Effector CD4-positive, alpha-beta T cell (primary cell): ENCODE results near the gene PSG11. TPM values are rescaled to one million over a fixed set of nuclear protein-coding genes. Genes with fewer than 3 reads are reported as not detected.
"Not testable (repeated sequence)": the region's sequence is repeated elsewhere in the genome, so short reads cannot be mapped to it uniquely, and the experiment has no call there.

ENCODE experiments used
- DNase-seq: peaks from one replicate; pipeline ENCODE4 v3.0.0-alpha.2; 2020
- total RNA-seq: gene quantifications from one replicate; lab custom pipeline; 2026; lab: John Stamatoyannopoulos, UW

The PSG11 gene
- not detected for total RNA-seq

DNA sequence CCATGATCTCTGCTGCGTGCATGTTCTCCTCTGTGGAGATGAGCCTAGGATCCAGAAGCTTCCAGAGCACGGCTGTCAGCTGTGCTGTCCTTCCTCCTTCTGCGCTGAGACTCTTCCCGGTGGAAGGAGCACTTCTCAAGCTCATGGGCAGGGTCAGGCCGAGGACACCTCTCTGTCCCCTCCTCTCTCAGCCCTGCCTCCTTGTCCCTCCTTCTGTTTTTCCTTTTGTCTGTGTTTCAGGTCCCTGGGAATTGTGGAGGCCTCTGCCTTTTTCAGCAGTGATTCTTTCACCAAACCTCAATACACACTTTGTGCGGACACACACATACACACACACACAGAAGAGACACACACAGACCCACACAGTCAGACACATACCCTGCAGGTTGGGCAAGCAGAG lies at the start of gene PSG11:
PSG11 (minus strand) TSS at position 101 of the 400 bp plus-strand sequence; CDS start at position 4, 97 bp downstream.
- not testable (repeated sequence) for DNase-seq

DNA sequence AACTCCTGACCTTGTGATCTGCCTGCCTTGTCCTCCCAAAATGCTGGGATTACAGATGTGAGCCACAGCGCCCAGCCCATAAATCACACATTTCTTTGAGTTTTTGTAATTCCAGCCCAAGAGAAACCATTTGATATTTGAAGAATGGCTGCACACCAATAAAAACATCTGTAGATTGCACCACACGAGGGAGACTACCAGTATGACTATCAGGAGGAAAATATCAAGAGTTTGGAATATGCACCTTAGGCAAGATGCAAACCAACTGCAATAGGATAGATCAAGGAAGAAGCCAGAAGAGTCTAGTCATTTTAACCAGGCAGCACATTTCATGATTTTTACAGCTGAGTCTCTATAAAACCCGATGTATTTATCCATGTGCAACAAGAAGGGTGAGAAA lies 36.1 kb upstream of the PSG11 start:
- DNase-seq, result not testable (repeated sequence)

DNA sequence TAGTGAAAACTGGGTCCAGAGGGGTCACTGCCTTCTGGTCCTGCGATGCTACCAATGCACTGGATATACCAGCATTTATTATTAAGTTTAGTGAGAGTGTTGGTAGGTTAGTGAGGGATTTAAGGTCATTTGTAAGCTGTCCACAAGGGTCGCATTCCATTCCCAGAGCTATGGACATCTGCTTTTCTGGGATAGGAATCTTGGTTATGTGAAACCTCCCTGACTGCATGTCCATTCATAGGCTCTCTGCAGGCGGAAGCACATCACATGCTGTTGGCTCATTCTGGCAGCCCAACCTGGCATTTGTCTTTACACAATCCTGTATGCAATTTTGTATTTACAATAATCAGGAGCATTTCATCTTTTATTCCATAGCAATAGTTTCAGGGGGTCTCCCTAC lies 35.1 kb upstream of the PSG11 start:
- DNase-seq, result not testable (repeated sequence)

DNA sequence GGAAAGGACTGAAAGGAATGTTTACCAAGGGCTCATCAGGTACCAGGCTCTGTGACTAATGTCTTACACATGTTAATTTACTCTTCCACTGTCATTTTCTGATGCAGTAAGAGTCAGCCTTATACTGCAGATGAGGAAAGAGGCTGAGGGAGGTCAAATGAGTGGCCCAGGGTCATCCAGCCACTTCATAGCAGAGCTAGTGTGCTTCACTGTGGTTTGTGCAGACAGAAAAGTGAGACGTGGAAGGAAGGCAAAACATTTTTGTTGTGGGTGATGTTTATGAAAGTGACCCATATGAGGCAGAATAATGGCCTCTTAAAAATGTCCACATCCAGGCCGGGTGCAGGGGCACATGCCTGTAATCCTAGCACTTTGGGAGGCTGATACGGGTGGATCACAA lies 34.0 kb upstream of the PSG11 start:
- not testable (repeated sequence) for DNase-seq

DNA sequence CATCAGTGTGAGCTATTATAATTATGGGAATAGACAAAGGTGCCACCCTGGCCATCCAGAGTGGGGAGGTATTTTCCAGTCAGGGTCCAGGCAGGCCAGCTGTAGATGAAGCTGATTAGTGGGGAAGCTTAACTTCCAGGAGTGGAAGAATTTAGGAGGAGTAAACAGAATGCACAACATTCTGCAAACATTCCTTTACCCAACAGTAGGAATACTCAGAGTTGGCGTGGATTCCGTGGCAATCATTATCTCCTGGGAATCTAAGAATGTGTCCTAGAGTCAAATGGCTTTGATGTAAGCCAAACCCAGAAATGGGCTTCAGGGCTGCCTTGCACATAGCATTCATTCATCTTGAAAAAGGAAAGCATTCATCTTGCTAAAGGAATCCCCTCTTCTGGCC lies 33.2 kb upstream of the PSG11 start:
- DNase-seq, result not testable (repeated sequence)

DNA sequence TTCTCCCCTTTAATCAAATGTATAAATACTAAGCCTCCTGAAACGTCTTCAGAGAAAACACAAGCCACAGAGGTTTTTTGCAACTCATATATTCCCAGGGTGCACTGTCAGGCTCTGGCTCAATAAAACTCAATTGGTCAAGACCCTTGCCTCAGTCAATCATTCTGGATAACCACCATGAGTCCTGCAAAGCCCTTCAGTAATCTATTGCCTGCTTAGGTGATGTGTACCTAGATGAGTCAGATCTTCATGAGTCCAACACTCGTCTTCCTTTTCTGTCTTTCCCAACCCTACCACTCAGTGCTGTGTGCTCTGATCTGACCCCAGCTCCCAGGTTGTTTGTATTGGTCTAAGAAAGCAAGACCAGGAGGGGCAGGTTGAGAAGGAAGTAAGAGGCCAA lies 32.2 kb upstream of the PSG11 start:
- not testable (repeated sequence) for DNase-seq

DNA sequence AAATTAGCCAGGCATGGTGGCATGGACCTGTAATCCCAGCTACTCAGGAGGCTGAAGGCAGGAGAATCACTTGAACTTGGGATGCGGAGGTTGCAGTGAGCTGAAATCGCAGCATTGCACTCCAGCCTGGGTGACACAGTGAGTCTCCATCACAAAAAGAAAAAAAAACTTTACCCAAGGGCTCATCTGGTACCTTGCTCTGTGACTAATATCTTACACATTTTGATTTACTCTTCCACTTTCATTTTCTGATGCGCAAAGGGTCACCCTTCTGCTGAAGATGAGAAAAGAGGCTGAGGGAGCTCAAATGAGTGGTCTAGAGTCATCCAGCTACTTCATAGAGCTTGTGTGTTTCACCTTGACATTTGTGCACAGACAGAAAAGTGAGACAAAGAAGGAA lies 21.7 kb upstream of the PSG11 start:
- DNase-seq, result not testable (repeated sequence)

DNA sequence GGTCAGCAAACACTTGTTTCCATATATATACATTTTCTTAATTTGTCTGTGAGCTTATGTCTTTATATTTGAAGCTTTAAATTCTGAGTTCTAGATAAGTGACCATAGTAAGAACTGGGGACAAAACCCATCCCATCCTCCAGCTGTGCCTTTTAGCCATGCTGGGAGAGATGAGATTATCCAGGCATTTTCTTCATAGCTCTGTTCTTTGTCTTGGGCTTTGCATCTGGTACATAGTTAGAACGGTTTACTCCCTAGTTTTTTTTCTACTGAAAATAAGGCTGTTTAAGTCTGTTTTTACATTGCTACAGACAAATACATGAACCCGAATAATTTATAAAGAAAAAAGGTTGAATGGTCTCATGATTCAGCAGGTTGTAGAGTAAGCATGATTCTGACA lies 20.3 kb upstream of the PSG11 start:
- not testable (repeated sequence) for DNase-seq

DNA sequence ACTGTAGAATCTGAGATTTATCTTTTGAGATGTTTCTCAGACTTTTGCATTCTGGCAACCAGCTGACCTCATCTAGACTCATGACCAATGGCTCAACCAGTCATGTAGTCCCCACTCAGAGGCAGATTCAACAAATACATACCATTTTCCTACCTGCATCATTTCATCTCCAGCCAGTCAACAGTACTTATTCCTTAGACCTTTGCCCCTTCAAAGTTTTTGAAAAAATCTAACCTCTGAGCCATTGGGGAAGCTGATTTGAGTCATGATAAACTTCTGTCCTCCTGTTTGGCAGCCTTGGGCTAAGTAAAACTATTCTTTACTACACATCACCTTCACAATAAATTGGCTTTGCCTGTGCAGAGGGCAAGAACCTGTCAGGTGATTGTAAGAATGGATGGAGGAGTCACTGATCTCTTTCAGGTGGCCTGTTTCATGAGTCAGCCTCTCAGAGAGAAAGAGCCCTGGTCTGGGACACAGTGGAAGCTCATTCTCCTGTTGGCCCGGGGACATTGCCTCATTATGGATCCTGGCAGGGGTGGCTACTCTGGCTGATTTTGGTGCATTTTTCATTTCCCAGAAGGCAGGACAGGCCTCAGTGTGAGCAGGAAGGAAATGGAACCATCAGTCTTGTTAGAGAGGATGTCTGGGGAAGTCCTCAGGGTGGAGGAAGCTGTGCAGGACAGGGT lies 17.4 kb upstream of the PSG11 start:
- not testable (repeated sequence) for DNase-seq

DNA sequence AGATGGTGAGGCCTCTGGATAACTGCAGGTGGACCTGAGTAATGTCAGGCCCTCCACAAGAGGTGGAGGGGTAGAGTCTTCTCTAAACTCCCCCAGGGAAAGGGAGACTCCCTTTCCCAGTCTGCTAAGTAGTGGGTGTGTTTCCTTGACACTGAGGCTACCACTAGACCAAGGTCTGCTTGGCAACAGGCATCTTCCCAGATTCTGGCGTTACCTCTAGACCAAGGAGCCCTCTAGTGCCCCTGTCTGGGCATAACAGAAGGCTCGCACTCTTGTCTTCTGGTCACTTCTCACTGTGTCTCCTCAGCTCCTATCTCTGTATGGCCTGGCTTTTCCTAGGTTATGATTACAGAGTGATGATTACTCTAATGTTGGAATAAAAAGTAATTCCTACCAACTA lies 5.4 kb upstream of the PSG11 start:
- DNase-seq, result not testable (repeated sequence)

DNA sequence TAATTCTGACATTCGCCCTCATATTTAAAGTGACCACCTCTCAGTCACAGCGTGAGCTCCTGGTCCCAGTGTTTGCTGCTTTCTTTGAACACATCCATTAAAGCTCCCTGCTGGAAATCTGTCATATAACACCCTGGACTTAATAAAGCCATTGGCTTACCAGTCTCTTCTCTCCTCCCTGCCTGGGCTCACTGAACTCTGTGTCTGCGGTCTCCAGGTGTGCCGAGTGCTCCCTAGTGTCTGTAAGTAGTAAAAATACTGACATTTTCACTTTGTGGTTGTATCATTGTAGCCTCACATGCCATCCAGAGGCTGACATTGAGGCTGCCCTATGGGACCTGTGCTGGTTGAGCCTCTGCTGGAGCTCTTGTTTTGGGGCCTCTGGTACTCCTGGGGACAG lies 2.6 kb upstream of the PSG11 start:
- no peak for DNase-seq

DNA sequence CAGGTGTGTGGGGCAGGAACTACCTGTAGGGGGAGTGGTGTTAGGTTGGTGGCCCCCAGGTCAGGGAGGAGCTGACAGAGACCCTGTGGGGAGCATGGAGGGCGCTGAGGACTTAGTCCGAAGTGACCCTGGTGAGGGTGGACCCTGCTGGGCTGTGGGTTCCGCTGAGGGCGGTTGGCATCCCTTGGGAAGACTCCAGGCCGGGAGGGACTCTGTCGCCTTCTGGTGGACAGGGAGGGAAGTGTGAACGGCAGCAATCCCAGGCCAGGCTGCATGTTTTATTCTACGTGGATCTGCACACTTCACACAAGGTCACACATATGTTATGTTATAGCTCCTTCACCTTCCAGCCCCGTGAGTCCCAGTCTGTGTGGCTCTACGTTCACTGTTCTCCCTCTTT lies 1.7 kb upstream of the PSG11 start:
- not testable (repeated sequence) for DNase-seq

DNA sequence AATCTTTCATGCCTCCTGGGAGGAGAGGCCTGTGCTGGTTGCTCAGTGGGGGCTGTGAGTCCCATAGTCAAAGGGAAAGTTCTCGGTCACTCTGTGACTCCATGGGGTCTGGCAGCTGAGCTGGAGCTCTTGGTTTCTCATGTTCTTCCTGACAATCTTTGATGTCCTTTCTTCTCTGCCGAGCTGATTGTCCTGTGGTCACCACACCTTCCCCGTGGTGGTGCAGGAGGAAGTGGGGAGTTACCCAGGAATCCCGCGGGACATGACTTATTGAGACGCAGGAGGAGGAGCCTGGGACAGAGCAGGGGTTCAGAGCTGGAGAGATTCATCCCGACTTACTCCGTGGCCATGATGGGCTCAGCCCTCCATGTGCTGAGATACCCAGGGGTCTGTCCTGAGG lies 792 bp upstream of the PSG11 start:
- DNase-seq, result not testable (repeated sequence)

DNA sequence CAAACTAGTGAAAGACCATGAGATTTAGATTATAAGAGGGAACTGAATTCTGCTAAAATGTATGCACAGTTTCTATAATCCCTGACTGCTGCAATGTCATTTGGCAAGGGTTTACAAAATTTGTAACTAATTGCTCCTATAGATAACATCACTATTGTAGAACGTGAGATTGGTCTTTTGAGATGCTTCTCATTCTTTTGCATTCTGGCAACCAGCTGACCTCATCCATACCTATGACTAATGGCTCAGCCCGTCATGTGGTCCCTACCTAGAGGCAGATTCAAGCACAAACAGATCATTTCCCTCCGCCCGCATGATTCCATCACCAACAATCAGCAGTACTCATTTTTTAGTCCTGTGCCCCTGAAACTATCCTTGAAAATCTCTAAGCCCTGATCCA lies 4.2 kb downstream of the PSG11 start:
- not testable (repeated sequence) for DNase-seq

DNA sequence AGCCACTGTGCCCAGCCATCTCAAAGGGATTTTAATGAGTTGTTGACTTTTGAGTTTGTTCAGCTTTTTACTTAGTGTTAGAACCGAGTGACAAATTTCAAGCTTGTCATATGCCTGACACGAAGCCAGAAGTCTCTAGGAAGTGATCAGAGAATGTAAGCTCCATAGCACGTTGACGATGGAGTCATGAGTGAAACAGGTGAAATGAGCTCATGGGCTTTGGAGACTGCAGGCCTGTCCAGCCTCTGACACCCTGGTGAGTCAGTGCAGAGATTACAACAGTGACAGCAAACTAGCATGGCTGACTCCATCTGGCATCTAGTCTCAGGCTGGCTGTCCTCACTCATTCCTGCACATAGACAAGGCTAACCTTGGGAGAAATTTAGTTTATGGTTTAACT lies 4.6 kb downstream of the PSG11 start:
- not testable (repeated sequence) for DNase-seq

DNA sequence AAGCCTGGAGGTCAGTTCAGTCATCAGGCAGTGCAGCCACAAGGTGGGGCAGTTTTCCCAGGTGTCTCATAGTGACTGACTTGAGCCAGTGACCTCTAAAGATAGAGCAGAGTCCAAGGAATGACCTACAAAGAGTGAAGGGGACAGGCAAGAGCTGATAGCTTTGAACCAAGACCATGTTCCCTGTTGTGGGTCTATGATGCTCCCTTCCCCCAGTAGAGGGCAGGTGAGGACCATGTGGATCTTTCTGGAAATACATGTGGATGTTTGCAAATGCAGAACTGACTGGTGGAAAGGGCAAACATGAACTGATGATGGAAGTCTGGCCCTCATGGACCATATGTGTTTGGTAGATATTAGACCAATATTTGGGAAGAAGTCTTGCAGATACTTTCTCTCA lies 6.7 kb downstream of the PSG11 start:
- DNase-seq, result not testable (repeated sequence)

DNA sequence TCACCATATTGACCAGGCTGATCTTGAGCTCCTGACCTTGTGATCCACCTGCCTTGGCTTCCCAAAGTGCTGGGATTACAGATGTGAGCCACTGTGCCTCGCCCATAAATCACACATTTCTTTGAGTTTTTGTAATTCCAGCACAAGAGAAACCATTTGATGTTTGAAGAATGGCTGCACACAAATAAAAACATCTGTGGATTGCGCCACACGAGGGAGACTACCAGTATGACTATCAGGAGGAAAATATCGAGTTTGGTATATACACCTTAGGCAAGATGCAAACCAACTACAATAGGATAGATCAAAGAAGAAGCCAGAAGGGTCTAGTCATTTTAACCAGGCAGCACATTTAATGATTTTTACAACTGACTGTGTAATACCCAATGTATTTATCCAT lies 20.4 kb downstream of the PSG11 start:
- DNase-seq, result not testable (repeated sequence)

DNA sequence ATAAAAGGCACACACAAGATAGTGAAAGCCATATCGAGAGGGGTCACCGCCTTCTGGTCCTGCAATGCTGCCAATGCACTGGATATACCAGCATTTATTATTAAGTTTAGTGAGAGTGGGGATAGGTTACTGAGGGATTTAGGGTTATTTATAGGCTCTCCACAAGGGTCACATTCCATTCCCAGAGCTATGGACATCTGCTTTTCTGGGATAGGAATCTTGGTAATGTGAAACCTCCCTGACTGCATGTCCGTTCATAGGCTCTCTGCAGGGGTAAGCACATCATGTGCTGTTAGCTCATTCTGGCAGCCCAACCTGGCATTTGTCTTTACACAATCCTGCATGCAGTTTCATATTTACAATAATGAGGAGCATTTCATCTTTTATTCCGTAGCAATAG lies 21.4 kb downstream of the PSG11 start:
- not testable (repeated sequence) for DNase-seq

DNA sequence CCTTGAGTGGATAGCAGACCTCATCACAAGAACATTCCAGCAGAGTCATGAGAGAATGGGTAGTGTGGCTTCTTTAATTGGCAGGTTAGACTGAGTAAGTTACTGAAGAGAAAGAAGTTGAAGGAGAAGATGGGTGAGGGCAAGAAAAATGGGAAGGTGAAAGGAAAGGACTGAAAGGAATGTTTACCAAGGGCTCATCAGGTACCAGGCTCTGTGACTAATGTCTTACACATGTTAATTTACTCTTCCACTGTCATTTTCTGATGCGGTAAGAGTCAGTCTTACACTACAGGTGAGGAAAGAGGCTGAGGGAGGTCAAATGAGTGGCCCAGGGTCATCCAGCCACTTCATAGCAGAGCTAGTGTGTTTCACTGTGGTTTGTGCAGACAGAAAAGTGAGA lies 22.6 kb downstream of the PSG11 start:
- not testable (repeated sequence) for DNase-seq

DNA sequence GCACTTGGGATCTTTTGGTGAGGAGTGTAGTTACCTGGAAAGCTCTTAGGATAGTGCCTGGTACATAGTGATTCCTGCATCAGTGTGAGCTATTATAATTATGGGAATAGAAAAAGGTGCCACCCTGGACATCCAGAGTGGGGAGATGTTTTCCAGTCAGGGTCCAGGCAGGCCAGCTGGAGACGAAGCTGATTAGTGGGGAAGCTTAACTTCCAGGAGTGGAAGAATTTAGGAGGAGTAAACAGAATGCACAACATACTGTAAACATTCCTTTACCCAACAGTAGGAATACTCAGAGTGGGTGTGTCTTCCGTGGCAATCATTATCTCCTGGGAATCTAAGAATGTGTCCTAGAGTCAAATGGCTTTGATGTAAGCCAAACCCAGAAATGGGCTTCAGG lies 23.3 kb downstream of the PSG11 start:
- DNase-seq, result not testable (repeated sequence)

DNA sequence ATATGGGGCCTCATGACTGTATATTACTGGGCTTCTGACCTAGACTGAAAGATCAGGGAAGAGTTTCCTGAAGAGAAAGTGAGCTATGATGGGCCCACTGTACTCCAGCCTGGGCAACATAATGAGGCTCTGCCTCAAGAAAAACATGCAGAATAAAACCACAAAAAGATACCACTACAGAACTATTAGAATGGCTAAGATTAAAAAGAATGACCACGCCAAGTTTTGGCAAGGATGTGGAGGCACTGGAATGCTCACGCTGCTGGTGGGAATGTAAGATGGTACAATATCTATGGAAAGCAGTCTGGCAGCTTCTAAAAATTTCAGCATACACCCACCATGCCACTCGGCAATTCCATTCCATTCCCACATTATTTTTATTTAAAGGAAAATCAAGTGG lies 30.1 kb downstream of the PSG11 start:
- not testable (repeated sequence) for DNase-seq

DNA sequence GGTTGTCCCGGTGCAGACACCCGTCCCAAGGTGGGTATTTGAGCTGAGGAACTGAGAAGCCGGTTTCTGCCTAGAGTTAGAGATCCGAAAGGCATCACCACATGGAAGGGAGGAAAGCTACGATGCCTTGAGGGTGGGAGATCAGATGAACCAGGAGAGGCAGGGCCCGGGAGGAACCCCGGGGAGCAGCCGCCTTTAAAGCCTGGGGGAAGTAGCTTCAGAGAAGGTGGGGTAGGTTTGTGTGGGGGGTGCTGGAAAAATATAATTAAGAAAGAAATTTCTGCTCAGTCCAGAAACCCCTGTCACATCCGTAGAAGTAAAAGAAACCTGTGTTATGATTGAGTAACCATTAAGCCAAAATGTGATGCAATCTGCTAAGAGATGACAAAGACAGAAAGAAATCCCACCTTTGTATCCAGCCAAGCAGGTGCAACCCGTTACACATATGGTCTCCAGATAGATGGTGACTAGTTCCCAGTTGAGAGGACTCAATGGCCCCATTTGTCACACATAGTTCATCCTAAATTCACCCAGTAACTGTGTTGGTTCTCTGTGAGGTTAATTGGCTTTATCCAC lies 34.2 kb downstream of the PSG11 start:
- DNase-seq, result not testable (repeated sequence)

DNA sequence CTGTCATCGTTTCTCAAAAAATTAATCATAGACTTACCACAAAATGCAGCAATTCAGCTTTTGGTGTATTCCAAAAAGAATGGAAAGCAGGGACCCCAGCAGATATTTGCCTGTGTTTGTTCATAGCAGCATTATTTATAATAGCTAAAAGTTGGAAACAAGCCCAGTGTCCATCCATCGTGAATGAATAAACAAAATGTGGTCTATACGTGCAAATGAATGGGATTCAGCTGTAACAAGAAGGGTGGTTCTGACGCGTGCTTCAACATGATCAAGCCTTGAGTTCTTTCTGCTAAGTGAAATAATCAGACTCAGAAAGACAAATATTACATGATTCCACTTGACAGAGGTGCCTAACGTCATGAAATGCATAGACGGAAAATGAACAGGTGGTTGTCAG lies 36.4 kb downstream of the PSG11 start:
- no peak for DNase-seq

DNA sequence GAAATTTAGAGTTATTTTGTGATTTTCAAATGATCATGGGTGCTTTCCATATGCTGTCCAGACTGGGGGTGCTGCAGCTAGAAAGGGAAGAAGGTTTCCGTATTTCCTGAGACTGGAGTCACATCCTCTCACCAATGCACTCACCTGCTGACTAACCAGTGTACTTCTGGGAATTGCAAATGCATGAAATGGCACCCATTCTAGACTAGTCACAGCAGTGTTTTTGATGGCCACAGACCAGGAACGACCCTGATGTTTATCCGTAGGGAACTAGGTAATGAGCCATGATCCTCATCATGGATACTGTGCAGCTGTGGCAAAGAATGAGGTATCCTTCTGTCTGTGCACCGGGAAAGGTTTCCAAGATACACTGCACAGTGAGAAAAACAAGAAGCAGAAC lies 37.1 kb downstream of the PSG11 start:
- not testable (repeated sequence) for DNase-seq

DNA sequence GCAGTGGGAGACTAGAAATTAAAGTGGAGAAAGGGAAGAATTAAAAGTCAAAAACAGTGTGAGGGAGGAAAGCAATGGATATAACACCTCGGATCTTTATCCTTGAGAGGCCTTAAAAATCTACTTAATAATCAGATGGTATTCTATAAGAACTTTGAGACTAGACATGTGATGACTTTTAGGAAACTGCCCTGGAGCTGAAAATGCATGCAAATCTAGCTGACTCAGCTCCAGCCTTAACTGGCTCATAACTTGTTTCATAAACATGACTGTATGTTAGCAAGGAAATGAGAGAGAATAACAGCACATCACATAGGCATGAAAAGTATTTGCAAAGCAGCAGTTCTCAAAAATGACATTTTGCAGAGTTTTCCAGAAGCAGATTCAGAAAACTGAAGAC lies 38.1 kb downstream of the PSG11 start:
- DNase-seq, result not testable (repeated sequence)
